GM19467 (cell line): ENCODE measurements around the gene COBLL1.

Experiments
- ATAC-seq: cut with Tn5 transposase; IDR thresholded peaks from one replicate; pipeline ENCODE4 v1.9.1; 2021; ENCODE audit warnings: mild to moderate bottlenecking, moderate library complexity; ENCODE audit not compliant: unreplicated experiment

Gene COBLL1

DNA sequence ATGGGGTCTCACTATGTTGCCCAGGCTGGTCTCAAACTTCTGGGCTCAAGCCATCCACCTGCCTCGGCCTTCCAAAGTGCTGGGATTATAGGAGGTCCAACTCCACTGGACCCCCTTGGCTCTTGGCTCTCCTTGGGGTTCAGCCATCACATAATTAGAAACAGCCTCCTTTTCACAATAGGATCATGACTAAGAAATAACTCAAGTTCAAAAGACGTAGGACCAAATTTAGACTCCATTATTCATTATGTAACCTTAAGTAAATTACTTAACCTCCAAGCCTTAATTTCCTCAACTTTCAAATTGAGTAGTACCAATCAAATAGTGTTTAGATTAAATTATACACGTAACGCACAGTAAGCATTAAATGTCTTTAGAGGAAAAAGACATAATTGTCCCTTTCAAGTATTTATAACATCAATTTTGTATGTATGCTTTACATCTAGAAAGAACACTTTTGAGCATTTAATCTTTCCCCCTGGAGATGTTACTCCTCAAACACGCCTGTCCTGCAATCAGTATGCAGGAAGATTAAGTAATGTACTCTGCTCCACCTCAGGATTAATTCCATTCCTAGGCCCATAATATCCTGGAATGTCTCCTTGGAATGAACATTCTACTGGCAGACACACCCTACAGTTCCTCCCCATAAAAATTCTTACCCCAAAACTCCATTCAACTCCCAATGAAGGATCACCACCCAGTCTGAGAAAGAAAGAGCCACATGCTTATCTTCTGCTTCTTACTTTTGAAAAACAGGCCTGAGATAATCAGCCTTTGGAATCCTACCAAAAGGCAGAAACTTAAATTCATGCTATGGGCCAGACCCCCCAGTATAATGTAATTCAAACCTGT, 49.1 kb downstream of the COBLL1 start:
- ATAC-seq, result no peak

GRCh38 chr2:164789968-164790367, 51.7 kb downstream of the COBLL1 start:
- ATAC-seq, result no peak

DNA sequence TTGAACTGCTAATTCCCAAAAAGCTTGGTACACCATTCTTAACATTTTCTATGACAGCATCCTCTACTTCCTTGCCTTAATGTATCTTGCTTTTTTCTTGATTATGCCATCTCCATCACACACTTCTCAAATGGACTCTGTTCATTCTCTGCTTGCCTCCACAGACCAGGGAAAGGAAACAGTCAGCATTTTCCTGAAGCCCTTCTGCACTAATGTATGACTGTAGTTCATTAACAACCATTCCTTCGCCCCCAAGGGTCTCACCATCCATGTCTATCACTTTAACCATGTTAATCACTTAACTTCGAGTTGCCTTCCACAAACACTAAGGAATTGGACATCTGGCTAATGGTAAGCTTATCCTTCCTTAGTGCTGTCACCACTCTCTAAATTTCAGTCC, 54.8 kb downstream of the COBLL1 start:
- no peak for ATAC-seq

- no peak for ATAC-seq
Observed at GRCh38 chr2:164785457-164785856, 56.2 kb downstream of the COBLL1 start.

- ATAC-seq, result no peak
Observed at GRCh38 chr2:164784376-164784775, 57.2 kb downstream of the COBLL1 start.

DNA sequence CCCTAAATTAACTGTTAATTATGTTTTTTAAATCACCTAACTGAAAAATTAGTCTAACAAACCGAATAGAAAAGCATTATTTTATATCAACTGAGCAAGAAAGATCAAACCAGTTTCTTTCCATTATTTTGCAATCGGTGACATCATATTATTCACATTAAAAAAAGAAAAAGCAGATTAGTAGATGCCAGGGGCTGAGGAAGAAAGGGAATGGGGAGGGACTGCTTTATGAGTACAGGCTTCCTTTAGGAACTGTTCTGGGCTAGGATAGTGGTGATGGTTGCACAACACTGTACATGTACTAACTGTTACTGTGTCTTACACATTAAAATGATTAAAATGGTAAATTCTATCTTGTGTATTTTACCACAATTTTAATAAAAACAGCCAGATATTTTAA, 59.3 kb downstream of the COBLL1 start:
- ATAC-seq, result no peak

- ATAC-seq, result no peak
Observed at GRCh38 chr2:164781394-164781793, 60.2 kb downstream of the COBLL1 start.

DNA sequence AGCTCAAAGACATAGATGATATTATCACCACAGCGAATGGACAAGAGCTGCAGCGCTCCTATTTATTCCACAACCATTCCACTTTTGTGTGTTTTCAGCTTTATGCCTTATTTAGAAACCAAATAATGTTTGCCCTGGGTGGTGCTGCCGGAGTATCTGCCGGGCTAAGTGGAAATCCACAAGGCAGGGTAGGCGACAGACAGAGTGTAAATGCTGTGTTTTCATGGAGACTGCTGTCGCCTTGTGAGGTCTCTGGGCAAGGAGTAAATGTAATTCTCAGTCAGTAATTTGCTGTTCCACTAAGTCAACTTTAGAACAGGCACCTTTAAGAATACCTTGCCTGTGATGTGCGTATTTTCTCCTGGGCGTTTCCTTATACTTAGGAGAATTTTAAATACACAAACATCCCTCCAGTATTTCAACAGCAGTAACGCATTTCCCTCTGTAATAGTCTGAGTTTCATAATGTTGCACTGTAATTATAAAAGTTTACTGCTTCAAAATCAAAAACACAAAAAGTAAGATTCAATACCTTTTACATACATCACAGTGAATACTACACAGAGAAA, 60.9 kb downstream of the COBLL1 start:
- no peak for ATAC-seq

- no peak for ATAC-seq
Observed at GRCh38 chr2:164779383-164780057, 62.1 kb downstream of the COBLL1 start.

- no peak for ATAC-seq
Observed at GRCh38 chr2:164778723-164779122, 62.9 kb downstream of the COBLL1 start.

DNA sequence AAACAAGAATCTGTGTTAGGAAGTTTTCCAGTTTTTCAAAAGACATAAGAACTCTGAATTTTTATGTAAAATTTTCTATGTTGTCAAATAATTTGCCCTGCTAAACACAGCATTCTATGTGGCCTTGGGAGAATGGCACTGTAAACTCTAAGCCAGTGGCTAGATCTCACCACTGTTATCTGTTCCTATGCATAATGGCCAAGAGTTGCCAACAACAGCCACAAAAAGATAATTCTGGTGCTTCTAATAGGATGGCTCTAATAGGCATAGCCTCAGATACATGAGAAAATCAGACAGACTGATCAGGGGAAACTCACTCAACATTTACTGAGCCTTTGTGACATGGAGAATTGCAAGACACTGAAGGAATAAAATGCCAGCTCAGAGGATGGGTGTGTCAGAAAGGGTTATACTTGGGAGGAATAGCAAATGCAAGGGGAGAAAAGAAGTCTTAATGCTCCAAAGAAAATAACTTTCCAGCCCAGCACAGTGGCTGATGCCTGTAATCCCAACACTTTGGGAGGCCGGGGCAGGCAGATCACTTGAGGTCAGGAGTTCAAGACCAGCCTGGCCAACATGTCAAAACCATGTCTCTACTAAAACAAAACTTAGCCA, 63.7 kb downstream of the COBLL1 start:
- no peak for ATAC-seq

GRCh38 chr2:164773635-164774034, 68.0 kb downstream of the COBLL1 start:
- ATAC-seq, result no peak

- no peak for ATAC-seq
Observed at GRCh38 chr2:164773091-164773490, 68.5 kb downstream of the COBLL1 start.

DNA sequence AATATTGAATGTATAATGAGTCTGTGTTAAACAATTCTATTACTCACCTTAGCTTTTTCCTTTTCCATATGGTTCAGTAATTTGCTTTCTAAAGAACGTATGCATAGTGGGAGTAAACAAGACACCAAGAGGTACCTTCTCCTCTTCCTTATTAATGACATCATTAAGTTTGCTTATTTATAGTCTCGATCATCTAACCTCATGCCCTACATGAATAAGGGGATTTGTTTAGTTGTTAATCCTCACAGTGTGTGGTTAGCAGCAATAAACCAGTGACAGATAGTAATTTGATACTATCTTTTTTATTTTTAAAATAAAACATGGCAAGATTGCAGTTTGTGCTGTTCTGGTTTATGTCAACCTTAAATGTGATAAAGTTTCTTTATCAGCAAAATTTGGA, 69.7 kb downstream of the COBLL1 start:
- ATAC-seq, result no peak

- no peak for ATAC-seq
Observed at GRCh38 chr2:164770421-164770916, 71.2 kb downstream of the COBLL1 start.

DNA sequence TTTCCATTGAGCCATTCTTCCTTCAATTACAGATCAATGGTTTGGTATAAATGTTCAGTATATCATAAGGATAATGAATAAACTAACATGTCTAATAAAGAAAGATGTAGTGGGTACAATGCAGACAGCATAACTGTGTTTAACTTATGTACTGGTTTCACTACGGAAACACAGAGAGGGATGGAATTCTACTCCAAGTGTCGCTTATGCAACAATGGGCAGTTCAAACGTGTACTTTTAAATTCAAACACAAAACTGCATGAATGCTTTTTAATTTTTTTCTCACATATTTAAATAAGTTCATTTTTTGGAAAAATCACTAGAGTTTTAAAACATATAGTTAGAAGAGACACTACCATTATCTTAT, 74.7 kb downstream of the COBLL1 start:
- no peak for ATAC-seq

DNA sequence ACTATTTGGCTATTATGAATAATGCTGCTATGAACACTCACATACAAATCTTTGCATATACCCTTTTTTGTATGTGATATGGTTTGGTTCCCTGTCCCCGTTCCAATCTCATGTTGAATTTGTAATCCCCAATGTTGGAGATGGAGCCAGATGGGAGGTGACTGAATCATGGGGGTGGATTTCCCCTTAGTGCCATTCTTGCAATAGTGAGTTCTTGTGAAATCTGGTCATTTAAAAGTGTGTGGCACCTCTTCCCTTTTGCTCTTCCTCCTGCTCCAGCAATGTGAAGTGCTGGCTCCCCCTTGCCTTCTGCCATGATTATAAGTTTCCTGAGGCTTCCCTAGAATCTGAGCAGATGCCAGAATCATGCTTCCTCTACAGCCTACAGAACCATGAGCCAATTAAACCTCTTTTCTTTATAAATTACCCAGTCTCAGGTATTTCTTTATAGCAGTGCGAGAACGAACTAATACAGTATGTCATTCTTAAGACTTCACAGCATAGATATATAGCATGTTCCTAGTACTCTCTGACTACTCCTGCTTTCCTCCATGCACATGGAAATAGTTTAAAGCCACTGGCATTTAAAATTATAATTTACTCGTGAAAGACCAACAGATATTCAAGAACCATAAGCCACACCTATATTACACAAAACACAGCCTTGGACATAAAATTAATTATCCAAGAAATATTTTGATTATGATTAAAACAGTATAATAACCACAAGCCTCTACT, 75.2 kb downstream of the COBLL1 start:
- no peak for ATAC-seq

DNA sequence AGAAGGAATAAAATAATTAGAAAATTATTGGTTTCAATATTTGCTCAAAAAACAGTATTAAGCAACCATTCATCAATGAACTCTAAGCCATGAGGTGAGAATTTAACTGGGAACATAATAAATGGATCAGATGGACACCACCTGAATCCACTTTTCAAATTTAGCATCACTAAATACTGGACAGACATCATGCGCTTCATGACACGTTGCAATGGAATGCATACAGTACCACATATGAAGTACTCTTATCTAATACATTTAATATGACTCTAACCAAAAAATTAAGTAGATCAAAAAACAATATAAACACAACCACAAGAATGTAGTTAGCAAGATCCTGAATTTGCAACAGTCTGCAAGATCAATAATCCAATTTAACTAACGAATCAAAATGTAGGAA, 76.6 kb downstream of the COBLL1 start:
- ATAC-seq, result no peak

DNA sequence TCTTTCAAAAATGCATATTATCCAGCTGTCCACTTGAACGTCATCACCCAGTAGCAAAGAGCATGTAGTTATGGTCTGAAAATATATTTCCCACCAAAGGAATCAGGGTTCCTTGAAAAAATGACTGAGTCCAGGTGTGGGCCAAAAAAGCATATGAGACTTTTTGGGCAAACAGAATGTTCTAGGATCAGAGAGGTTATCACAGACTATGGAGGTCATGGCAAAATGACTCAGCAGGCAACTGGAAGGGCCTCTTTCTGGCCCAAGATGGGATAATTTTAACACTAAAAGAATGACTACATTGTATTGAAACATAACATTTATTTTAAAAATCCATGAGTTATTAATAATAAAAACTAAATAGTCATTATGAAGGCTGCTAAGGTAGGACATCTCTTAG, 77.1 kb downstream of the COBLL1 start:
- no peak for ATAC-seq

DNA sequence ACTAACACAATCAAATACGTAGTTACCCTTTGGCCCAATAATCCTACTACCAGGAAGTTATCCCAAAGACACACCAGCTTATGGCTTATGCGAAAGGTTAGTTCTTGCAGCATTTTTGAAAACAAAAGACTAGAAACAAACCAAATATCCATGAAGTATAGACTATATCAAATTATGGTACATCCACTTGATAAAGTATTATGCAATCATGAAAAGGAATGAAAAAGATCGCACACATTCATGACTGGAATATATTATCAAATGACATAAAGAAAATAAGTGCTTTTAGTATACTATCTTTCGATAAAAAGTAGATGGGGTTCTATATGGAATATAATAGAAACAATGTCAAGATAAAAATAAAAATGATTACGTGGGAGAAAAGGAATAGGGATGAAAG, 78.2 kb downstream of the COBLL1 start:
- ATAC-seq, result no peak
